Activated CD4-positive, alpha-beta T cell treated with anti-CD3 and anti-CD28 coated beads, Interleukin-2, amount 10 ng/mL, durations not matched to agents 7 days and 5 days (primary cell): Measurements from ENCODE around the gene KL. TPM values are rescaled to one million over a fixed set of nuclear protein-coding genes. Genes with fewer than 3 reads are reported as not detected.

Experiments used
- CTCF ChIA-PET: fragments of 350-600 bp; sonication (Branson Sonifier 250); formaldehyde crosslinking; loops from one replicate; lab custom pipeline; 2021; ENCODE audit warnings: antibody characterized with exemption; lab: Charles Lee
- POLR2A ChIA-PET: fragments of 350-600 bp; sonication (Branson Sonifier 250); formaldehyde crosslinking; loops from one replicate; lab custom pipeline; 2021; ENCODE audit warnings: antibody characterized with exemption; lab: Charles Lee
- DNase-seq: peaks from one replicate; pipeline ENCODE4 v3.0.0-alpha.2; 2020
- H3K27ac Mint-ChIP-seq: one replicate; pipeline ENCODE4 v1.8.0; 2021; ENCODE audit warnings: mild to moderate bottlenecking, moderate library complexity, mixed read lengths
- H3K27me3 Mint-ChIP-seq: one replicate; pipeline ENCODE4 v1.8.0; 2021; ENCODE audit warnings: mixed read lengths
- H3K36me3 Mint-ChIP-seq: one replicate; pipeline ENCODE4 v1.8.0; 2021; ENCODE audit warnings: low read depth, mixed read lengths
- H3K4me1 Mint-ChIP-seq: one replicate; pipeline ENCODE4 v1.8.0; 2021; ENCODE audit warnings: mixed read lengths
- H3K4me3 Mint-ChIP-seq: one replicate; pipeline ENCODE4 v1.8.0; 2021; ENCODE audit warnings: mild to moderate bottlenecking, moderate library complexity, mixed read lengths
- H3K9me3 Mint-ChIP-seq: one replicate; pipeline ENCODE4 v1.8.0; 2021; ENCODE audit warnings: mixed read lengths
- total RNA-seq, 2 experiments: library from RNA; stranded (reverse); gene quantifications; one replicate each; pipeline ENCODE4 v1.2.3, GENCODE V29; 2021

The KL gene
- total RNA-seq, 2 experiments from 2014 or later, result 0.25 to 0.27 TPM

- CTCF ChIA-PET, result no interaction called here
- Mint-ChIP-seq H3K27ac (no peak overlapping the region), H3K9me3 (no peaks in the 10 kb centered on the region), H3K36me3 (no peaks in the 10 kb centered on the region), H3K27me3 (peaks cover 25% of the 10 kb centered on the region), H3K4me1 (peaks cover 14% of the 10 kb centered on the region), H3K4me3 (no peak overlapping the region)
- DNase-seq, result no peak
- POLR2A ChIA-PET, result no interaction called here
These were observed 15.9 kb downstream of the KL start for GRCh38 chr13:33032037-33032625.

DNA sequence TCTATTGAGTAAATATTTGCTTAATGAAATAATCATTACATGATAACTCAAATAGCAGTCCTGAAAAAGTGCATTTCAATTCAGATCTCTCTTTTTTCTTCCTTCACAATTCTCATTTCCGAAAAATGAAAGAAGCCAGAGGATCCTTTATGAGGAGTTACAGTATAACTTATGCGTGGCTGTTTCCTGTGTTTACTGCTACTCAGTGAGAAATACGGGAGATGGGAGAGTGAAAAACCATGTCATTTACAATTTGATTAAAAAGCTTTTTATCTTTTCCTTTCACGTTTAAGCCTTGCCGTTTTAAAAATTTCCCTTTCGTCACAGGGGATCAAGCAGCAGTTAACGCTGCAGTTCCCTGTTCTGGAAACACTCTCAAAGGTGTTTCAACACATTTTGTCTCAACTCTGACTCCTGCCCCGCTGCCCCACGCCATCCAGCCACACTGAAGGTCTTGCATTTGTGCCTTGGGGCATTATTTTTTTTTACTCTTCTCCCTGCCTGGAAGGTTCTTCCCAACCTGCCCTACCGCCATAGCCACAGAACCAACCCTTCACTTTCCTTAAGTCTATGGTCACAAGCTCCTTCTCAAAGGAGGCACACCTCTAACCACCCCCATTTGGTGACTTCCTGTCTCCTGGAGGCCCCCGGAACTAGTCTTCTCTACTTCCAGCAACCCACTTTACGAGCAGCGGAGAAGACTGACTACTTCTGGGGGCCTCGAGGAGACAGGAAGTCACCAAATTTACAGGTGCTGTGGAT, 17.0 kb downstream of the KL start:
- CTCF ChIA-PET, result no interaction called here
- POLR2A ChIA-PET, result interaction anchor here (0.7 kb wide), 1 partner anchor 14 kb away, joined by 4 read pairs; no protein-coding TSS in a partner anchor
- Mint-ChIP-seq H3K27me3 (peaks cover 24% of the 10 kb centered on the region), H3K4me1 (peaks cover 14% of the 10 kb centered on the region), H3K27ac (peak overlapping the region; percentile 79), H3K9me3 (no peaks in the 10 kb centered on the region), H3K36me3 (no peaks in the 10 kb centered on the region), H3K4me3 (peak overlapping the region; percentile 56)
- peak; percentile 24 for DNase-seq

DNA sequence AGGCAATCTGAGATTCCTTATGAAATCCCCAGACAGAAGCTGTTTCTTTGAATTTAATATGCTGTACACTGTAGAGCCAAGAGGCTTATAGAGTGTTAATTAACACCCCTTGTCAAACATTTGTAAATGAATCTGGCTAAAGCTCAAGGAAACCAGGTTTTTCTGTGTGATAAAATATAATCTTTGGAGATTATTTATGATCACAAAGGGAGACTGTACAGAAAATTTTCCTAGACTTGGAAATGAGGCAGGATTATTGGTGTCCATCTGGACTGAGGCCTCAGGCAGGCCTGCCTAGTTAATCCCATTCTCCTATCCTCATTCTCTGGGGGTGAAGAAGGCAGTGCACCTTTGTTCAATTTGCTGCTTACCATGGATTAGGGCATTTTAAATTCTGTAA, 17.8 kb downstream of the KL start:
- ChIA-PET CTCF (no interaction called here), POLR2A (no interaction called here)
- no peak overlapping the region for H3K27ac Mint-ChIP-seq
- peak overlapping the region; percentile 56 for H3K4me3 Mint-ChIP-seq
- peaks cover 14% of the 10 kb centered on the region for H3K4me1 Mint-ChIP-seq
- no peaks in the 10 kb centered on the region for H3K36me3 Mint-ChIP-seq
- no peak for DNase-seq
- H3K9me3 Mint-ChIP-seq, result no peaks in the 10 kb centered on the region
- peaks cover 20% of the 10 kb centered on the region for H3K27me3 Mint-ChIP-seq

DNA sequence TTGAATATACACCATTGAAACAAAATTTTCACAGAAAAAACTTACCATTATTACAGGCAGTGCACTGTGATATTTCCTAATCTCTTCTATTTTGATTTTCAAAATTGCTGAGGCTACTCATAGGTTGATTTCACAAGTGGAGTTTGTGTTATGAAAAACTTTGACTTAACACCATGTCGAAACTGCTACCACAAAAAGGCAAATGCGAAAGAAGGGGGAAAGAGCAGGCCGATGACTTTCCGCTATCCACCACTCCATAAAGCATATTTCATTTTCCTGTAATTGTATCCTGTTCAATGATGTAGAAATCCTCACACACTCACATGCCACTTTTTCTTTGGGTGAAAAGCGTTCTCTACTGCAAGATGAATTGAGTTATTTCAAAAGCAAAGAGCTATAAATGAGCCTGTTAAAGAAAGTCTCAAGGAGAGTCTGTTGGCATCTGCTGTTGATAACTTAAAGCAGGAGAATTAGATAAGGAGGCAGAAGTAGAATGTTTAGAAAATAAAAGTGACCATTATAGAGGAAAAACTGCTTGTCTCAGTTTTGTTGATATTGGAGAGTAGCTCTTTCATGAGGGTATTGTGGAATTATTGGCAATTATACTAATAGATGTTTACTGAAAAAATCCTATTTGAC, 18.8 kb downstream of the KL start:
- no peak for DNase-seq
- no peak overlapping the region for H3K27ac Mint-ChIP-seq
- no peak overlapping the region for H3K4me3 Mint-ChIP-seq
- CTCF ChIA-PET, result no interaction called here
- peaks cover 14% of the 10 kb centered on the region for H3K4me1 Mint-ChIP-seq
- H3K27me3 Mint-ChIP-seq, result peaks cover 21% of the 10 kb centered on the region
- H3K9me3 Mint-ChIP-seq, result no peaks in the 10 kb centered on the region
- POLR2A ChIA-PET, result no interaction called here
- H3K36me3 Mint-ChIP-seq, result no peaks in the 10 kb centered on the region

DNA sequence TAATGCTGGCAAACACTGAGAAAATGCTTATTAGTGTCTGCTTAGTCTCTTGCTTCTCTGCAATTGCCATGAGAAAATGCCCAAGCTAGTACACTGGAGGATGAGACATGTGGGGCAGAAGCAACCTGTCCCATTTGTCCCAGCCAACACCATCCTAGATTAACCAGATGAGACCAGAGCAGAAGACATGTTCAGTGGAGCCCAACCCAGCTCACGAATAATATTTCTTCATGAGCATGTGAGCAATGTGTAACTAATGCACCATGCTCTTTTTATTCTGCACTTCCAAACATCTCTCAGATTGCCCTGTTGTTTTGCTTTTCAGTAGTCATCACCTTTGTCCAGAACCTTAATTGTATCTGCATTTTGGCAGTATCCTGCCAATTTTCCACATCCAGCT, 21.4 kb downstream of the KL start:
- peaks cover 22% of the 10 kb centered on the region for H3K27me3 Mint-ChIP-seq
- CTCF ChIA-PET, result no interaction called here
- DNase-seq, result no peak
- H3K9me3 Mint-ChIP-seq, result no peaks in the 10 kb centered on the region
- peaks cover 10% of the 10 kb centered on the region for H3K4me1 Mint-ChIP-seq
- no peak overlapping the region for H3K27ac Mint-ChIP-seq
- no peak overlapping the region for H3K4me3 Mint-ChIP-seq
- POLR2A ChIA-PET, result no interaction called here
- no peaks in the 10 kb centered on the region for H3K36me3 Mint-ChIP-seq

DNA sequence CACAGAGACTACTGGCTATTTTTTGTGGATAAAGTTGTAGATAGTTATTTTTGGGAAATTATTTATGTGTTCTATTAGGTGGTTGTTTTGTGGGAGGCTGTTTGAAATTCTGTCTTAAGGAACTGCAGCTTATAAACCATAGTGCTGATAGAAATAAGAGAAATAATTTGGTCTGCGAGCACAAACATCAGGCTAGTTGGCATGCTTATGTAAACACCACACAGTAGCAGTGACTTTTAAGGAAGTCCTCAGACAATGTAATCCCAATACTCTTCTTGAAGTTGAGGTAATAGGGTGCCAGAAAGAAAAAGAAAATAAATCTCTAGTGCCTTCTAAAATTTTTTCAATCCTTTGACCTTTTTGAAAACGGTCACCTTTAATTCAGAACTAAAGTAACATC, 23.9 kb downstream of the KL start:
- H3K27ac Mint-ChIP-seq, result no peak overlapping the region
- no peak for DNase-seq
- ChIA-PET CTCF (no interaction called here), POLR2A (interaction anchor here (0.5 kb wide), 1 partner anchor 119 kb away, joined by 3 read pairs; no protein-coding TSS in a partner anchor)
- no peak overlapping the region for H3K4me3 Mint-ChIP-seq
- H3K4me1 Mint-ChIP-seq, result no peaks in the 10 kb centered on the region
- no peaks in the 10 kb centered on the region for H3K36me3 Mint-ChIP-seq
- peaks cover 24% of the 10 kb centered on the region for H3K27me3 Mint-ChIP-seq
- H3K9me3 Mint-ChIP-seq, result no peaks in the 10 kb centered on the region

DNA sequence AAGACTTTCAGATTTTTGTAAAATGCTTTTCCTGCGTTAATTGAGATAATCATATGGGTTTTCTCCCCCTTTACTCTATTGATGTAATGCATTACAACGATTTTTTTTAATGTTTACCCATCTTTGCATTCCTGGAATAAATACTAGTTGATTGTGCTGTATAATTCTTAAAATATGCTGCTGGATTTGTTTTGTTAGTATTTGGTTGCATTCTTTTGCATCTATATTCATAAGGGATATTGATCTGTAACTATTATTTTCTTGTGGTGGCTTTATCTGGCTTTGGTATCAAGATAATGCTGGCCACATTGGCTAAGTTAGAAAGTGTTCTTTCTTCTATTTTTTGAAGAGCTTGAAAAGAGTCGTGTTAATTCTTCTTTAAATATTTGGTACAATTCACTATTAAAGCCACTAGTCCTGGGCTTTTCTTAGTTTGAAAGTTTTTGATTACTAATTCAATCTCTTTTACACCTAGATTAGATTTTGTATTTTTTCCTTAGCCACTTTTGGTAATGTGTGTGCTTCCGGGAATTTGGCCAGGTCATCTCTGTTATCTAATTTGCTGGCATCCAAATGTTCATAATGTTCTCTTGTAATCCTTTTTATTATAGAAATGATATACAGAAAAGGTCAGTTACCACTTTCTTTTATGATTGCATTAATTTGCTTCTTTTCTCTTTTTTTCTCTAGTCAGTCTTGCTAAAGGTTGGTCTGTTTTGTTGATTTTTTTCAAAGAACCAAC, 29.8 kb downstream of the KL start:
- no peaks in the 10 kb centered on the region for H3K36me3 Mint-ChIP-seq
- no peak overlapping the region for H3K4me3 Mint-ChIP-seq
- no peak overlapping the region for H3K27ac Mint-ChIP-seq
- POLR2A ChIA-PET, result no interaction called here
- no peaks in the 10 kb centered on the region for H3K9me3 Mint-ChIP-seq
- no peaks in the 10 kb centered on the region for H3K4me1 Mint-ChIP-seq
- CTCF ChIA-PET, result interaction anchor here (0.6 kb wide), 1 partner anchor 24 kb away, joined by 5 read pairs; no protein-coding TSS in a partner anchor
- H3K27me3 Mint-ChIP-seq, result peaks cover 18% of the 10 kb centered on the region
- no peak for DNase-seq

DNA sequence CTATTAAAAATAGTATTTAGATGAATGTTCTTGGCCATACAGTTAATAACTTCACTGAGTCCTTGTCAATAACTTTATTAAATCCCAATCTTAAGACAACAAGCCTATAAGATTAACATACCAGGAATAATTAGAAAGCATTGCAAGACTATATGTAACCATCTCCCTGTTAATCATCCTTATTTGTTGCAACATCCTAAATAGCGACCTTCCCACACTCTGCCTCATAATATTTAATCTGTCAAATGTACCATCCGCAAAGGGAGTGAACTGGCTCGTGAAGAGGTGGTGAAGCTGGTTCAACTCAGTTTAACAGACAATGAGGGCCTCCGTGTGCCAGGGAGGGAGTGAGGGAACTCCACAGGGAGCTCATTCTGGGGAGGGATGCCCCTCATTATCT, 33.9 kb downstream of the KL start:
- CTCF ChIA-PET, result no interaction called here
- POLR2A ChIA-PET, result no interaction called here
- DNase-seq, result no peak
- Mint-ChIP-seq H3K4me1 (no peaks in the 10 kb centered on the region), H3K36me3 (no peaks in the 10 kb centered on the region), H3K9me3 (no peaks in the 10 kb centered on the region), H3K27me3 (peaks cover 11% of the 10 kb centered on the region), H3K27ac (no peak overlapping the region), H3K4me3 (no peak overlapping the region)

- H3K27ac Mint-ChIP-seq, result no peak overlapping the region
- no peaks in the 10 kb centered on the region for H3K4me1 Mint-ChIP-seq
- no peaks in the 10 kb centered on the region for H3K36me3 Mint-ChIP-seq
- H3K9me3 Mint-ChIP-seq, result no peaks in the 10 kb centered on the region
- ChIA-PET CTCF (no interaction called here), POLR2A (no interaction called here)
- H3K27me3 Mint-ChIP-seq, result peaks cover 8% of the 10 kb centered on the region
- DNase-seq, result no peak
- no peak overlapping the region for H3K4me3 Mint-ChIP-seq
These were observed 35.4 kb downstream of the KL start for GRCh38 chr13:33051632-33052031.

- ChIA-PET CTCF (no interaction called here), POLR2A (no interaction called here)
- Mint-ChIP-seq H3K9me3 (no peaks in the 10 kb centered on the region), H3K27me3 (peaks cover 8% of the 10 kb centered on the region), H3K4me3 (no peak overlapping the region), H3K27ac (no peak overlapping the region), H3K36me3 (no peaks in the 10 kb centered on the region), H3K4me1 (no peaks in the 10 kb centered on the region)
- DNase-seq, result no peak
These were observed 36.5 kb downstream of the KL start for GRCh38 chr13:33052506-33053280.

DNA sequence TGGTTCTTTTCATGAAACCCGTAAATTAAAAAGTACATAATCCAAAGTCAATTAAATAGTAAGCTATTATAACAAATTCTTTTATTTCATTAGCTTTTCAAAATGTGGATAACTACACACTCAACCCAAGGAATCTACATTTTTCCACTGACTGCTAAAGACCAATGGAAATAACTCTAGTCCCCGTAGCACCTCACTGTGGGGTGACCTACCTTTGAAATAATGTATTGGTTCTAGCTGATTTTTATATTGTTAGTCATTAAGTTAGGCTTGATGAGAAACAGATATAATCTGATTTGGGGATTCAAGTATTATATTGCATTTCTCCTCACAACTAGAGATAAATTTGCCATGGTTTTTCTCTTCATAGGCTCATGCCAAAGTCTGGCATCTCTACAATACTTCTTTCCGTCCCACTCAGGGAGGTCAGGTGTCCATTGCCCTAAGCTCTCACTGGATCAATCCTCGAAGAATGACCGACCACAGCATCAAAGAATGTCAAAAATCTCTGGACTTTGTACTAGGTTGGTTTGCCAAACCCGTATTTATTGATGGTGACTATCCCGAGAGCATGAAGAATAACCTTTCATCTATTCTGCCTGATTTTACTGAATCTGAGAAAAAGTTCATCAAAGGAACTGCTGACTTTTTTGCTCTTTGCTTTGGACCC, 37.3 kb downstream of the KL start:
- ChIA-PET POLR2A (no interaction called here), CTCF (no interaction called here)
- H3K27me3 Mint-ChIP-seq, result peaks cover 5% of the 10 kb centered on the region
- H3K27ac Mint-ChIP-seq, result no peak overlapping the region
- H3K4me3 Mint-ChIP-seq, result no peak overlapping the region
- DNase-seq, result no peak
- H3K4me1 Mint-ChIP-seq, result no peaks in the 10 kb centered on the region
- H3K9me3 Mint-ChIP-seq, result no peaks in the 10 kb centered on the region
- no peaks in the 10 kb centered on the region for H3K36me3 Mint-ChIP-seq
